Ishikawa (cell line): ENCODE data around the gene PIAS4.

ENCODE experiments used
- CEBPB ChIP-seq: IDR thresholded peaks from 2 replicates; pipeline ENCODE4 v1.6.1; 2012
- CREB1 ChIP-seq: IDR thresholded peaks from 2 replicates; pipeline ENCODE4 v1.6.1; 2012; ENCODE audit warnings: low read depth
- EGR1 ChIP-seq: IDR thresholded peaks from 2 replicates; pipeline ENCODE4 v1.6.1; 2012
- EP300 ChIP-seq: IDR thresholded peaks from 2 replicates; pipeline ENCODE4 v1.6.1; 2012; ENCODE audit warnings: borderline replicate concordance
- FOXM1 ChIP-seq: IDR thresholded peaks from 2 replicates; pipeline ENCODE4 v1.6.1; 2012; ENCODE audit warnings: low read depth, borderline replicate concordance
- MAX ChIP-seq: IDR thresholded peaks from 2 replicates; pipeline ENCODE4 v1.6.1; 2012
- NFIC ChIP-seq: IDR thresholded peaks from 2 replicates; pipeline ENCODE4 v1.6.1; 2012
- RAD21 ChIP-seq: IDR thresholded peaks from 2 replicates; pipeline ENCODE4 v1.6.1; 2012; ENCODE audit warnings: low read depth
- REST ChIP-seq: IDR thresholded peaks from 2 replicates; pipeline ENCODE4 v1.6.1; 2012; ENCODE audit warnings: low read depth, mild to moderate bottlenecking
- TAF1 ChIP-seq: IDR thresholded peaks from 2 replicates; pipeline ENCODE4 v1.6.1; 2012; ENCODE audit warnings: low read depth, mild to moderate bottlenecking
- TCF12 ChIP-seq: IDR thresholded peaks from 2 replicates; pipeline ENCODE4 v1.6.1; 2012; ENCODE audit warnings: low read depth
- TEAD4 ChIP-seq: IDR thresholded peaks from 2 replicates; pipeline ENCODE4 v1.6.1; 2012
- USF1 ChIP-seq: IDR thresholded peaks from 2 replicates; pipeline ENCODE4 v1.6.1; 2012
- YY1 ChIP-seq: IDR thresholded peaks from 2 replicates; pipeline ENCODE4 v1.6.1; 2012; ENCODE audit warnings: low read depth
- ZBTB7A ChIP-seq: IDR thresholded peaks from 2 replicates; pipeline ENCODE4 v1.6.1; 2012; ENCODE audit warnings: low read depth

The PIAS4 gene

GRCh38 chr19:4018140-4018613 is 10.6 kb downstream of the PIAS4 start:
- TF ChIP-seq TAF1: no peak
- no peak for TF ChIP-seq YY1
- TF ChIP-seq CREB1: no peak
- no peak for TF ChIP-seq CEBPB
- TF ChIP-seq EGR1: no peak

- TF ChIP-seq TAF1 (no peak), REST (no peak), EP300 (no peak), RAD21 (no peak), ZBTB7A (no peak)
Observed at GRCh38 chr19:4018775-4019504, 11.4 kb downstream of the PIAS4 start.

GRCh38 chr19:4019578-4019977 is 12.0 kb downstream of the PIAS4 start:
- TF ChIP-seq REST (no peak), TCF12 (no peak), TAF1 (no peak), RAD21 (no peak), CEBPB (no peak), EP300 (no peak), FOXM1 (no peak), EGR1 (no peak), YY1 (no peak), TEAD4 (no peak), ZBTB7A (no peak), MAX (no peak)

- TF ChIP-seq EP300 (no peak), YY1 (no peak), ZBTB7A (no peak), CREB1 (no peak), CEBPB (no peak), NFIC (no peak), RAD21 (no peak), TEAD4 (no peak), EGR1 (no peak), TAF1 (no peak), FOXM1 (no peak), REST (no peak), USF1 (no peak), MAX (no peak), TCF12 (no peak)
Observed at GRCh38 chr19:4023600-4024398, 16.3 kb downstream of the PIAS4 start.

GRCh38 chr19:4025317-4025716 is 17.8 kb downstream of the PIAS4 start:
- TF ChIP-seq TCF12: no peak
